NCI-H748 (cell line): ENCODE measurements around the gene KDM4F.
"Not testable (repeated sequence)": the region's sequence is repeated elsewhere in the genome, so short reads cannot be mapped to it uniquely, and the experiment has no call there.

Source experiments
- DNase-seq: peaks from one replicate; lab custom pipeline; 2025; ENCODE audit not compliant: unreplicated experiment; lab: John Stamatoyannopoulos, UW

The KDM4F gene

DNA sequence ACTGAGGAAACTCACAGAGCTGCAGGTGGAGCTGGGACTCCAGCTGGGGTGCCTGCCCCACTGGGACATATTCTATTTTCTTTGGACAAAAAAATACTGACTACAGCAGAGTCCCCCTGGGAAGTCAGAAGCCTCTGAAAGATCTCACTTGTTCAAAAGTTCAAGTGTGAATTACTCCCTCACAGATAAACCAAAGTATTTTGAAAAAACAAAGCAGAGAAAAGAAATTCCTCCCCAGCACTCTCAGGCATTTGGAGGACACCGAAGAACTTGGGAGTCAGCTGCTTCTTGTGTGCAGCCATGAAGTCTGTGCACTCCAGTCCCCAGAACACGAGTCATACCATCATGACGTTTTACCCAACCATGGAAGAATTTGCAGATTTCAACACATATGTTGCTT, at the start of gene KDM4F:
Gene KDM4F, plus strand, starts transcription at position 301 of the 400 bp plus-strand sequence.
- not testable (repeated sequence) for DNase-seq

DNA sequence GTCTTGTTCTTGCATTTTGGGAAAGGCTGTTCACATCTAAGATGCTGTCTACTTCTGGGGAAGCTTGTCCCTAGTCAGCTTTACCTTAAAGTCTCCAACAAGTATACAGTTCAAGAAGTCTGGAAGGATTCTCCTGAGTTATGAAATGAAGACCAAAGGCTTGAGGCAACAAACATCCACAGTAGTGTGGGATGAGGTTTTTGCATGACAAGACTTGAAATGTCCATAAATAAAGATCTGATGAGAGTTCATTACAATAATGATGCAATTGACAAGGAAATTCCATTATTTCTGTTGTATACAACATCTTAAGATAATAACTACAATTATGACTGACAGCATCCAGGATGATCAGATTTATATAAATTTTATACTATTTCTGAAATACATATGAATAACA, 45.5 kb upstream of the KDM4F start:
- no peak for DNase-seq

DNA sequence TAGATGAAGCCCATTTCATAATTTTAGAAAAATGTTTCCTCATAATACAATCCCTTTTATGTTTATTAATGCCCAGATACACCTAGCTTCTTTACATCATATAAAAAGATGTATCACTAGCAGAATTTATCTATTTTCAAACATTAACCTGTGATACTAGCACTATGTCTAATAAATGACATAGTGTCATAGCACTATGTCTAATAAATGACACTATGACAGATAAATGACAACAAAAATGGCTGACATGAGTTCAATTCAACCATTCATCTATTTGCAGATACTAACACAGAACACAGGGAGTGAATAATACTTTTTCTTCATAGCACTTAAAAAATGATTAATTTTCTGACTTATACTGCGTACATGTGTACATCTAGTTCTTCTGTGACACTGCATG, 43.6 kb upstream of the KDM4F start:
- no peak for DNase-seq

DNA sequence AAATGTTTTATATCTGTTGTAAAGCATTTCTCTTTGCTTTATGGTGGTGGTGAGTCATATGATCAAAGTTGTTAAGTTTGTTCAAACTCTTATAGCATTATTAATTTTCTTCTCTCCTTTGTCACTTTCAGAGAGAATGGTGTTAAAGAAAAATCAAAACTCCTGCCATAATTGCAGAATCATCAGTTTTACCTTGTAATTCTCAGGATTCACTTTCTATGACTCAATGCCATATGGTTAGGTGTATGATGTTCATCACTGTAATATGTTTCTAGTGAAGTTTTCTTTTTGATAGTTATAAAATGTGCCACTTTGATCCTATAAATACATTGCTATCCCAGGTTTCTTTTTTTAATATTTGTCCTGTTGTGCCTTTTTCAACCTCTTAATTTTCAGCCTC, 37.8 kb upstream of the KDM4F start:
- no peak for DNase-seq

DNA sequence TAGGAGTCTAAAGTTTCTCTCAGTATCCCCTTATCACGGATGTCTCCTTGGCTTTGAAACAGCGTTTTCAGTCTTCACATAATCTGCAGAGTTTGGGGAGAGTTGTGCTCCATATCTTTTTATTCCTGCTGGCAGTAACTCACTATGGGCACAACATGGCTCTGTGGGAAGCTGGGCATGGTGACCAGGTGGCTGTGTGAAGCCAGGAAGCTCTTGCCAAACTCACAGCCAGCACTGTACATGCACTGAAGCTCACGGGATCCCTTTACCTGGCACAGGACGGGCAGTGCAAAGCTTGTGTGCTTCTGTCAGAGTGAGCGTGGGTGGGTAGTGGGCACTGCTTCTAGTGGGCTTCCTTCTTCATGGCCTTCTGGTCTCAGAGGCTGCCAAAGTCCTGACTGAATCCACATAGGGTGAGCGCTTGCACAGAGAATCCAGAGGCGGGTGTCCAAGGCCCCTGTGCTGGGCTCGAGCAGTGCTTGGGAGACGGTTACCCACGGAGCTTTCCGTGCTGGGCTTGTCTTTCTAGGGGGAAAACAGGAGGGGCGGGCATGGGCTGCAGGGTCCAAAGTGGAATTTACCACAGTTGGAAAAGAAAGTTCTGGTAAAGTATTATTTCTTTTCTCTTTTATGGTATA, 34.9 kb upstream of the KDM4F start:
- no peak for DNase-seq

DNA sequence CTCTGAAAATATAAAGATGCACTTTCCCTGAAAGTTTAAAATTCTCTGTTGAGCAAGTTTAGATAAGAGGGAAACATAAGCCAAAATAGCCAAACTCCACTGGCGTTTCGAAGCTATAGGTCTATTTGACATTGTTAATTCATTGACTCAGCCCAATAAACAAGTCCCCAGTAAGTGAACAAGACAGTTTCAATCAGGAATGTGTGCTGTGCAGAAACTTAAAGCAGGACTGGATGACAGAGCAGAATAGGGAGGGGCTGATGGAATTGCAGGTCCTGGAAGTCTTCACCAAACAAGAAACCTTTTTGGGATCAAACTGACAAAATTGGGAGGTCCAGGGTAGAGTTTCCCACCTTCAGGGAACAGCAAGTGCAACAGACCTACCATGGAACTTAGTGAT, 33.1 kb upstream of the KDM4F start:
- DNase-seq: no peak

DNA sequence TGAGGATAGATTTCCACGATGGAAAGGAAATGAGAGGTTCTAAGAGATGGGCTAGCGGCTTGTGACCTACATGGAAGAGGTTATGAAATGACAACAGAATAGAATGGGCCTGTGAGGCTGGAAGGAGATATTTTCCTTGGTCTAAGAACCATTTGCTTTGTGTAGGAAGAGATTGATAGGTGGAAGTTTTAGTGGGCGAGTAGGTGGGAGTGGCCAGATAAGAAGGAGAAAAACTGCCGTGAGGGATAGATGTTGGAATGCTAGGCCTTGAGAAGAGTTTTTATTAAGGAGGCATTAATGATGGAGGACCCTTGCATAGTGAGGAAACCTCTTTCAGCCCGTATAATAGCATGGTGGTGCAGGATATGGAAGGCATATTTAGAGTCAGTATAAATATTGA, 27.8 kb upstream of the KDM4F start:
- DNase-seq: not testable (repeated sequence)

DNA sequence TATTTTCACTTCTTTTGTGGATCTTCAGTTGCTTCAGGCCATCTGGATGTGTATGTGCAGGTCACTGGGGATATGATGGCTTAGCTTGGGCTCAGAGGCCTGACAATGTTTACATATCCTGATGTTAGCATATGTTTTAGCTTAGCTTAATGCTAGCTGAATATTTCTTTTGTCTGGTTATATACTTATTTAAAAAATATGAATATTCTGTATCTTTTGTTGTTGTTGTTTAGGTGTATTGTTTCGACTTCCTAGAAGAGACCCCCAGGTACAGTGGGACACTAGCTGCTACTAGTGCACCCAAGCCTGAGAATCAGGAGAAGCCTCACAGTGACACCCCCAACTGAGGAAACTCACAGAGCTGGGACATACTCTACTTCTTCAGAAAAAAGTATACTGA, 24.3 kb upstream of the KDM4F start, which contains the start of gene KDM4E:
Gene KDM4E, plus strand, starts transcription at position 301 of the 400 bp plus-strand sequence. CDS start 300 bp downstream, outside the sequence.
- DNase-seq: no peak

DNA sequence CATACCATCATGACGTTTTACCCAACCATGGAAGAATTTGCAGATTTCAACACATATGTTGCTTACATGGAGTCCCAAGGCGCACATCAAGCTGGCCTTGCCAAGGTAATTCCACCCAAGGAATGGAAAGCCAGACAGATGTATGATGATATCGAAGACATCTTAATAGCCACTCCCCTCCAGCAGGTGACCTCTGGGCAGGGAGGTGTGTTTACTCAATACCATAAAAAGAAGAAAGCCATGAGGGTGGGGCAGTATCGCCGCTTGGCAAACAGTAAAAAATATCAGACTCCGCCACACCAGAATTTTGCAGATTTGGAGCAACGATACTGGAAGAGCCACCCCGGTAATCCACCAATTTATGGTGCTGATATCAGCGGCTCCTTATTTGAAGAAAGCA, 23.6 kb upstream of the KDM4F start:
- not testable (repeated sequence) for DNase-seq

DNA sequence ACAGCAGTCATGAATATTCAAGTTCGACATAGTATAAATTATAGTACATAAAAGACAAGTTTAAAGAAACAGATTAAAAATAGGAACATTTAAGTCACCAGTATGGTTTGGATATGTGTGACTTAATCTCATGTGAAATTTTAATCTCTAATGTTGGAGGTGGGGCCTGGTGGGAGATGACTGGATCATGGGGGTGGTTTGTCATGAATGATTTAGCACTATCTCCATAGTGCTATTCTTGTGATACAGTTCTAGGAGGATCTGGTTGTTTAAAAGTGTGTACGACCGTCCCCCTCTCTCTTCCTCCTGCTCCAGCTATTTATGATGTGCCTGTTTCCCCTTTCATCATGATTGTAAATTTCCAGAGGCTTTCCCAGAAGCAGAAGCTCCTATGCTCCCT, 20.9 kb upstream of the KDM4F start:
- no peak for DNase-seq

DNA sequence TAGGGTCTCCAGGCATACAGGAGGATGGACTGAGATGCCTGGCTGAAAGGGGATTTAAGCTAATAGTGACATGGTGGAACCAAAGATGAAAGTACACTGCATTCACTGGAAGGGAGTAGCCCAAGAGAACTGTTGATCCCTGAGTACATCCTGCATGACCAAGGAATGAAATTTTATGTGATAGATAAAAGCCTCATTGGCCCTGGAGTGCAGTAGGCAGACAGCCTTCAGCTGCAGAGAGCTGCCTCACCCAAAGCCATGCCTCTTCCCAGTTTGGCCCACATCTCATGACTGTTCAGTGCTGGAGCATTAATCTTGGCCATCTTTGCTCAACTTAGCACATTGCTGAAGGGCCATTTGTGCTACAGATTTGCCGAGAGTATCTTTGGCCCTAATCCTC, 16.2 kb upstream of the KDM4F start:
- no peak for DNase-seq

DNA sequence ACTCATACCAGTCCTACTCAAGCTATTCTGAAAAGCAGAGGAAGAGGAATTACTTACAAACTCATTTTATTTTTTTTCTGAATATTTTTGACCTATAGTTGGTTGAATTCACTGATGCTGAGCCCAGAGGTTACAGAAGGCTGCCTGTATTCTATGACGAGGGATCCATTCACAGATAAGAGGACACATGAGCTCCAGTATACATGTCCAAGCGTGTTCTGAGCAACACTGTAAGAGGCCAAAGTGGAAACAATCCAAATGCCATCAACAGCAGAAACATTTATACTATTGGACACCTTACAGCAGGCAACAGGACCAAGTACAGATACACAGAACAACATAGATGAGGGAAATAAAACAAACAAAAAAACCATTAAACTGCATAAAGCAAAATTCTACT, 13.9 kb upstream of the KDM4F start:
- no peak for DNase-seq

DNA sequence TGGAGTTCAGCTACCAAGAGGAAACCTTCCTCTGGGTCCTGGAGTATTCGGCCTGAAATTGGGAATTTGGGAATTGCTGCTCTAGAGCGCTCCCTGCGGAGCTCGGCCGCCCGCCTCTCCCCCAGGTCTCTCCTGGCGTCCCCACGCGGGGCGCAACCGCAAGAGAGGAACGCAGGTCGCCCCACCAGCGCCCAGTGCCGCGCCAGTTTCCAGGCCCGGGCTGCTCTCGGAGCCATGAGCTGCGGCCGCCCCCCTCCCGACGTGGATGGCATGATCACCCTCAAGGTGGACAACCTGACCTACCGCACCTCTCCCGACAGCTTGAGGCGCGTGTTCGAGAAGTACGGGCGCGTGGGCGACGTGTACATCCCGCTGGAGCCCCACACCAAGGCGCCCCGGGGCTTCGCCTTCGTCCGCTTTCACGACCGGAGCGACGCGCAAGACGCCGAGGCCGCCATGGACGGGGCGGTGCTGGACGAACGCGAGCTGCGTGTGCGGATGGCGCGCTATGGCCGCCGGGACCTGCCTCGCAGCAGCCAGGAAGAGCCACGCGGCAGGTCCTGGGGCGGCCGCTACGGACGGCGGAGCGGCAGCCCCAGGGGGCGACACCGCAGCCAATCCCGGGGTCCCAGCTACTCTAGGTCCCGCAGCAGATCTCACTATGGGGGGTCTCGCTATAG, 11.7 kb upstream of the KDM4F start:
- not testable (repeated sequence) for DNase-seq

DNA sequence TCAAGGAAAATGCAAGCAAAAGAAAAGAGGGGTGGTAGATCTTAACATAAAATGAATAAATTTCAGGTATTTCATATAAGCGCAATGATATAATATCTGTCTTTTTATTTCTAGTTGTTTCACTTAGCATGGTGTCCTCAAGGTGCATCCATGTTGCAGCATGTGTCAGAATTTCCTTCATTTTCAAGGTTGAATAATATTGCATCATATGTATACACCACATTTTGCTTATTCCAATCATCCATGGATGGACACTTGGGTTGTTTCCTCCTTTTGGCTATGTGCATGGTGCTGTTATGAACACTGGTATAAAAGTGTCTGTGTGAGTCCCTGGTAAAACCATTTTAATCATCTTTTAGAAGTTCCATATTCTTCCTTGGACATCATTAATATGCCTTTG, 7.0 kb upstream of the KDM4F start:
- no peak for DNase-seq

DNA sequence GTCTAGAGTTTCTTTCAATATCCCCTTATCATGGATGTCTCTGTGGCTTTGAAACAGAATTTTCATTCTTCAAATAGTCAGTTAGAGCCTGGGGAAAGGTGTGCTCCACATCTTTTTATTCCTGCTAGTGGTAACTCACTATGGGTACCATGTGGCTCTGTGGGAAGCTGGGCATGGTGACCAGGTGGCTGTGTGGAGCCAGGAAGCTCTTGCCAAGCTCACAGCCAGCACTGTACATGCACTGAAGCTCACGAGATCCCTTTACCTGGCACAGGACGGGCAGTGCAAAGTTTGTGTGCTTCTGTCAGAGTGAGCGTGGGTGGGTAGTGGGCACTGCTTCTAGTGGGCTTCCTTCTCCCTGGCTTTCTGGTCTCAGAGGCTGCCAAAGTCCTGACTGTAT, 6.3 kb upstream of the KDM4F start:
- DNase-seq: no peak

DNA sequence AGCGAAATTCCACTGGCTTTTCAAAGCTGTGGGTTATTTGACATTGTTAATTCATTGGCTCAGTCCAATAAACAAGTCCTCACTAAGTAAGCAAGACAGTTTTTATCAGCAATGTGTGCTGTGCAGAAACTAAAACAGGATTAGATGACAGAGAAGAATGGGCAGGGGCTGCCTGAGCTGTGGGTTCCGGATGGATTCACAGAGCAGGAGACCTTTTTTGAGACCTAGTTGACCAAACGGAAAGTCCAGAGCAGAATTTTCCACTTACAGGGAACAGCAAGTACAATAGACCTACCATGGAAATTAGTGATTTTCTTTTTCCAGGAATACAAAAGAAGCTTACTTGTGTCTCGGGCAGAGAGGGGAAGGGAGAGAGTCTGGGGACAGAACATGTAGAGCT, 5.2 kb upstream of the KDM4F start:
- DNase-seq: no peak

DNA sequence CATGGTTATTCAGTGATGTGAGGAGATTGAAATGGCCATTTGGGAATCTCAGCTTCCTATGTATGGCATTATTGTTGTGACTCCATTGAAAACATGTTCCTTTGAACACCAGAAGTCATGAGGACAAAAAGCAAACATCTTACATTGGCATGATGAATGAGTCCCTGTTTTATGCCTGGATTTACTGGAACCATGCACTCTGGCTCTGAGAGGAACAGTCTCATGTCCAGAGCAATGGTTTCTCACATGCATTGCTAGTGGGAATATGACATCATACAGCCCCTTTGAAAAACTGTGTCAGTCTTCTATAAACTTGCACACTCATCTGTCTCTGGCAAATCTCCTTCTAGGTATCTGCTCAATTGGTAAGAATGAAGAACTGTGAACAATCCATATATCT, 3.4 kb upstream of the KDM4F start:
- no peak for DNase-seq

DNA sequence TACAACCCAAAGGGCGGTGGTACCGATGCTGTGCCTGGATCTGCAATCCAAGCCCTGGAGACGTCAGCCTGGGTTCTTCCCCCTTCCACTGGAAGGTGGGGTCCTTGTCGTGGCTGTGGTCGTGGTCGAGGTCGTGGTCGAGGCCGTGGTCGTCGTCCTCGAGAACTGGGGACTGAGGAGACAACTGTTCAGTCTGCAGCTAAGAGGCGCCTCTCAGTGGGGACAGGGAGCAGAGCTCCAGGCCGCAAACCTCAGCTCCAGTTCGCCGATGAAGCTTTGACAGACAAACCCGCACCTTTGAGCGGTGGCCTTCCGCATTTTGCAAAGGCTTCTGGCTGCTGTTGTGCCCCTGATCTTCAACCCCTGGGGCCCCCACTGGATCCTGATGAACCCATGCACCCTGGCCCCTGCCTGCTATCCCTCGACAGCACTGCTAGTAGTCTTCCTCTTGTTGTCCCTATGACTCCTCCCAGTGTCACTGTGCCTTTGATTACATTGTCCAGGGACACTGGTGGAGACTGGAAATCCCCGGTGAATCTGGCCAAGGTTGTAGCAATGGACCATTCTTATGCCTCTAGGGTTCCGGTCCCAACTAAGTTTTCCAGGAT, 1.5 kb downstream of the KDM4F start:
- no peak for DNase-seq

DNA sequence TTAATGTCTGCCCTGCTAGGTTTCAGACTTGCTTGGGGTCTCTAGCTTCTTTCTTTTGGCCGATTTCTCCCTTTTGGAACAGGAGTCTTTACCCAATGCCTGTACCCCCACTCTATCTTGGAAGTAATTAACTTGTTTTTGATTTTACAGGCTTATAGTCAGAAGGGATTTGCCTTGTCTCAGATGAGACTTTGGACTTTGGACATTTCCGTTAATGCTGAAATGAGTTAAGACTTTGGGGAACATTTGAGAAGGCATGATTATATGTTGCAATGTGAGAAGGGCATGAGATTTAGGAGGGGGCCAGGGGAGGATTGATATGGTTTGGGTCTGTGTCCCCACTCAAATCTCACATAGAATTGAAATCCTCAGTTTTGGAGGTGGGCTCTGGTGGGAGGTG, 5.1 kb downstream of the KDM4F start:
- no peak for DNase-seq

DNA sequence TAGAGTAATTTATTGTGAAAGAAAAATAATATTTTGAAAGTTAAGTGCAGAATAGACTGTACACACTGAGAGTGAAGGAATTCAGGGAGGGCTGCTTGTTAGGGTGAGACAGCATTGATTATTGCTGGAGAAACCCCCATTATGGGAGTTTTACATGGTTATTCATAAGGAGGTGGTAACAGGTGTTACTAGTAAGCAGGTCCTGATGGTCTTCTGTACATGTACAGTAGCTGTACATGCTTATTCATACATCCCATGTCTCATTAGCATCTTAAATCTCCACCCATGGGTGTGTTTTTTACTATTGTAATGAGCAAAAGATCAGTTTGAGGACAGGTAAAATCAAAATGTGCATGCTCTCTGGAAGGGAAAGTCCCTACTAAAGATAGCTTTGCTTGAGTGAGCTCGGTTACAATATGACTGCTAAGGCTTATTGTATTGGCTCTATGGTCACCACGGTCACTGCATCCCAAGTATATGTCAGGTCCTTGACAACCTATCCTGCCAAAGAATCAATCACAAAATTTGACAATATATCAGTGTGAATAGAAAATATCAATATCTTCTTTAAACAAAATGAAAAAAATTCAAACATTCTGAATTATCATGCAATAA, 6.2 kb downstream of the KDM4F start:
- no peak for DNase-seq

DNA sequence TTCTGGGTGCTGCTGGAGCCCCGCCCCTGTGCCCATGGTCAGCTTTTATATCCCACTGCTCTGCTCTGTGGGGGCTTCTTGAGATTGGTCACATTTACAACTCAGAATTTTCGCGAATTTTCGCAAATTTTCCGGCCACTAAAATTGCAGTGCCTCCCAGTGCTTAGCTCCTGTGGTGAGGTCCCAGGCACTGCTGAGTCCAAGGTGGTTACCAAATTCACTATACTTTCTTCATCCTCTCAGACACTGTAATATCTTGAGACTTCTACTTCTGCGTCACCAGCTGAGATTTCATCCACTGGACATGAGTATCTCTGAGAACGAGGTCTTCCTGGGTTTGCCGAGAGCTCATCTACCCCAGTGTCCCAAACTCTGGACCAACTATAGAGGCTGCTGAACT, 8.7 kb downstream of the KDM4F start:
- no peak for DNase-seq

DNA sequence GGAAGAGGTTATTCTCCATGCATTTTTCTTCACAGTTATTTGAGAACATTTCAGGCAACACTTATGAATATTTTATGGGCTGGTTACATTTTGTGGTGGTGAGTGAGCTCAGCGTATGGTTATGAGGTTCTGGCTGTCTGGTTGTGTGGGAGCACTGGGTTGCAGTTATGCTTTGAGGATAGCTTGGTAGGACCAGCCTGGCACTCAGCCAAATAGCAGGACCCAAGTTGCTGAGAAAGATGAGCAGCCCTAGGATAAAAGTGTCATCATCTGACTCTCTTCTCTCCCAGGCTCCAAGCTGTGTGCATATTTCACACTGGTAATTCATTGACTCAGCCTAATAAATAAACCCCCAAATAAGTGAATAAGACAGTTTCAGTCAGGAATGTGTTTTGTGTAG, 9.4 kb downstream of the KDM4F start:
- DNase-seq: no peak
